Measurements from ENCODE around the gene ZNHIT1. TPM values are rescaled to one million over a fixed set of nuclear protein-coding genes. Genes with fewer than 3 reads are reported as not detected.

Gene ZNHIT1
- total and polyA plus RNA-seq, 2 of the 8 experiments (the other 6 are each of a cell fraction or from before 2014, with no cell fraction given) = 38.2 to 61.7 TPM

DNA sequence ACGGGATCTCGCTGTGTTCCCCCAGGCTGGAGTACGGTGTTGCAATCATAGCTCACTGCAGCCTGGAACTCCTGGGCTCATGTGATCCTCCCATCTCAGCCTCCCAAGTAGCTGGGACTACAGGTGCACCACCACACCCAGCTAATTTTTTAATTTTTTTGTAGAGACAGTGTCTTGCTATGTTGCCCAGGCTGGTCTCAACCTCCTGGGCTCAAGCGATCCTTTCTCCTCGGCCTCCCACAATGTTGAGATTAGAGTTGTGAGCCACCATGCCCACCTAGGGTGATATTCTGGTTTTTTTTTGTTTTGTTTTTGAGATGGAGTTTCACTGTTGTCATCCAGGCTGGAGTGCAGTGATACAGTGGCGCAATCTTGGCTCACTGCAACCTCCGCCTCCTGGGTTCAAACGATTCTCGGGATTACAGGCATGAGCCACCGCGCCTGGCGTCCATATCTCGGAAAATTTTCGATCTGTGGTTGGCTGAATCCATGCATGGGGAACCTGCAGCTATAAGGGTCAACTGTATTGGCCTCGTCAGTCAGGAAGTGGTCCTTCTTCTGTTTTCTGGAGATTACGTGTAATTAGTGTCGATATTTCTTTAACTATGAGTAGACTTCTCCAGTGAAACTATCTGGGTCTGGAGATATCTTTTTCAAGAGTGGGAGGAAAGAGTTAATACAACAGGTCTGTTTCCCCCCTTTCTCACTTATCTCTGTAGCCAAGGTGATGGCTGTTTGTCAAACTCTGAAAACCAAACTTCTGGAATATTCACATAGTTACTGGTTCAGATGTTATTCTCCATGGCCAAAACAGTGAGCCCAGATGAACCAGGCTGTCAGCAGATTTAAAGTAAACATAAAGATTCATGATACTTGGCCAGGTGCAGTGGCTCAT, 47.9 kb downstream of the ZNHIT1 start:
- H3K27ac ChIP-seq (ENCODE audit: low read depth, low read length) = no peak overlapping the region
- H2AK5ac ChIP-seq (ENCODE audit: low read depth, low read length) = no peak overlapping the region
- H3K79me2 ChIP-seq (ENCODE audit: control insufficient read depth in 1 of 2, insufficient read depth in 2 of 2, low read length in 2 of 2) = no peaks in the 10 kb centered on the region
- H4K91ac ChIP-seq (replicated peaks; ENCODE audit: insufficient read length, low read length) = no peak overlapping the region
- ChIA-PET CTCF (ENCODE audit: partially characterized antibody) (interaction anchor here (0.6 to 2.9 kb wide), 6 partner anchors 17 to 47 kb away, joined by 3 to 12 read pairs (median 4); partner anchors contain the start of gene CLDN15), POLR2A (ENCODE audit: partially characterized antibody) (interaction anchor here (0.5 to 3.1 kb wide), 10 partner anchors 9 to 61 kb away, joined by 3 to 16 read pairs (median 4); partner anchors contain the start of gene FIS1)
- no peak overlapping the region for H3K14ac ChIP-seq (ENCODE audit: insufficient read length)
- no peak overlapping the region for H3K4ac ChIP-seq (replicated peaks; ENCODE audit: insufficient read length, low read depth, low read length)
- no peaks in the 10 kb centered on the region for H3K79me1 ChIP-seq (ENCODE audit: low read depth, low read length)
- no peak overlapping the region for H3K18ac ChIP-seq (ENCODE audit: extremely low read depth, low read length)
- WGBS, 2 experiments (ENCODE audit: extremely low coverage in 1 of 2, insufficient coverage in 1 of 2, insufficient read length in 1 of 2, insufficient replicate concordance in 2 of 2, low coverage in 1 of 2, low lambda C conversion rate in 2 of 2, missing lambda C conversion rate in 1 of 2) = 82% methylated on average over 17 of the region's 17 CpGs; no CpG with 5 or more reads in 1 of the 2 experiments
- no peak overlapping the region for H2BK15ac ChIP-seq (ENCODE audit: low read length)
- H3K23ac ChIP-seq (ENCODE audit: insufficient read length) = no peak overlapping the region
- no peak overlapping the region for H2BK20ac ChIP-seq (ENCODE audit: low read length)
- no peaks in the 10 kb centered on the region for H4K20me1 ChIP-seq (replicated peaks in 1 of 2; ENCODE audit: control insufficient read depth in 1 of 2, insufficient read depth in 2 of 2, low read length in 2 of 2)
- H3K27me3 ChIP-seq (replicated peaks in 1 of 4; ENCODE audit: control insufficient read depth in 3 of 4, extremely low read depth in 1 of 4, insufficient read depth in 3 of 4, low read length in 3 of 4) = no peaks in the 10 kb centered on the region
- no peak overlapping the region for H3K4me2 ChIP-seq (ENCODE audit: insufficient read depth in 1 of 2, low read depth in 2 of 2, low read length in 2 of 2)
- no peak overlapping the region for H4K5ac ChIP-seq (ENCODE audit: insufficient read length, low read depth, low read length)
- H3K23me2 ChIP-seq (ENCODE audit: low read depth, low read length) = no peaks in the 10 kb centered on the region
- no peak for FAIRE-seq
- no peak overlapping the region for H2AFZ ChIP-seq (ENCODE audit: low read length)
- H3K56ac ChIP-seq (replicated peaks; ENCODE audit: insufficient read length, low read depth, low read length) = no peak overlapping the region
- H3K9me3 ChIP-seq (ENCODE audit: insufficient read depth in 2 of 2, low read depth in 1 of 2, low read length in 1 of 2) = no peaks in the 10 kb centered on the region
- no peak overlapping the region for H3K4me3 ChIP-seq (ENCODE audit: extremely low read depth in 1 of 4, insufficient read depth in 2 of 4, low read depth in 3 of 4, low read length in 4 of 4)
- no peak overlapping the region for H2BK120ac ChIP-seq (replicated peaks; ENCODE audit: low read depth, low read length)
- DNase-seq (ENCODE audit: low read depth in 1 of 2, low spot score in 2 of 2) = no peak
- H3K4me1 ChIP-seq (replicated peaks in 1 of 4; ENCODE audit: control insufficient read depth in 3 of 4, insufficient read depth in 4 of 4, low read length in 3 of 4) = peaks cover 0 to 3% (median 0%) of the 10 kb centered on the region in 4 experiments; a peak in 1 of 7 replicates
- no peak overlapping the region for H2BK5ac ChIP-seq (ENCODE audit: low read depth, low read length)
- no peak overlapping the region for H4K8ac ChIP-seq (ENCODE audit: extremely low read depth, insufficient read depth, low read length)
- H3K9ac ChIP-seq (replicated peaks in 1 of 4; ENCODE audit: extremely low read depth in 1 of 4, low read depth in 3 of 4, low read length in 3 of 4) = no peak overlapping the region
- no peaks in the 10 kb centered on the region for H3K36me3 ChIP-seq (ENCODE audit: control insufficient read depth in 2 of 4, insufficient read depth in 4 of 4, low read length in 3 of 4)
- no peak overlapping the region for H2BK12ac ChIP-seq (ENCODE audit: low read depth, low read length)
- no peak for TF ChIP-seq POLR2A (IDR thresholded peaks at IDR 0.05; ENCODE audit: control extremely low read depth in 1 of 2, low read depth in 2 of 2, low read length in 2 of 2)
- TF ChIP-seq POLR2AphosphoS5 (IDR thresholded peaks at IDR 0.05; ENCODE audit: low read depth, low read length) = no peak
- TF ChIP-seq CEBPB (IDR thresholded peaks at IDR 0.05; ENCODE audit: low read depth, low read length) = no peak
- no peak for TF ChIP-seq POU5F1 (IDR thresholded peaks at IDR 0.05; ENCODE audit: low read depth, low read length)
- no peak for TF ChIP-seq NRF1 (IDR thresholded peaks at IDR 0.05; ENCODE audit: low read depth, low read length)
- no peak for TF ChIP-seq CREB1 (IDR thresholded peaks at IDR 0.05)
- no peak for TF ChIP-seq RBBP5 (IDR thresholded peaks at IDR 0.05; ENCODE audit: borderline replicate concordance, low read depth, low read length)
- no peak for TF ChIP-seq HDAC6 (IDR thresholded peaks at IDR 0.05; ENCODE audit: low read depth, low read length)
- TF ChIP-seq CBX5 (IDR thresholded peaks at IDR 0.05; ENCODE audit: low read depth, low read length) = no peak
- TF ChIP-seq, protein P1, sequence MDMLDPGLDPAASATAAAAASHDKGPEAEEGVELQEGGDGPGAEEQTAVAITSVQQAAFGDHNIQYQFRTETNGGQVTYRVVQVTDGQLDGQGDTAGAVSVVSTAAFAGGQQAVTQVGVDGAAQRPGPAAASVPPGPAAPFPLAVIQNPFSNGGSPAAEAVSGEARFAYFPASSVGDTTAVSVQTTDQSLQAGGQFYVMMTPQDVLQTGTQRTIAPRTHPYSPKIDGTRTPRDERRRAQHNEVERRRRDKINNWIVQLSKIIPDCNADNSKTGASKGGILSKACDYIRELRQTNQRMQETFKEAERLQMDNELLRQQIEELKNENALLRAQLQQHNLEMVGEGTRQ (IDR thresholded peaks at IDR 0.05; ENCODE audit: low read length) = no peak
- TF ChIP-seq TAF1 (IDR thresholded peaks at IDR 0.05; ENCODE audit: low read depth, low read length) = no peak
- TF ChIP-seq KDM1A (IDR thresholded peaks at IDR 0.05; ENCODE audit: borderline replicate concordance, low read length) = no peak
- no peak for TF ChIP-seq SP2 (IDR thresholded peaks at IDR 0.05; ENCODE audit: low read length)
